Glomerular visceral epithelial cell (primary cell): ENCODE data around the gene SSBP4.
A peak's percentile ranks its signal among the peaks of the same experiment; 100 is the strongest.
"Not testable (repeated sequence)": the region's sequence is repeated elsewhere in the genome, so short reads cannot be mapped to it uniquely, and the experiment has no call there.

Experiments
- DNase-seq: peaks from one replicate; pipeline ENCODE4 v3.0.0-alpha.2; 2016; ENCODE audit errors: extremely low spot score

Gene SSBP4

GRCh38 chr19:18393836-18394235 lies 25.4 kb upstream of the SSBP4 start:
- DNase-seq: no peak

GRCh38 chr19:18396471-18397241 lies 22.5 kb upstream of the SSBP4 start:
- DNase-seq: no peak

GRCh38 chr19:18397242-18398202 lies 21.7 kb upstream of the SSBP4 start, which contains the start of gene LRRC25:
TSS of gene LRRC25 (minus strand) at chr19:18397622. CDS start at chr19:18396963, 659 bp downstream.
- DNase-seq: no peak

GRCh38 chr19:18399008-18399407 lies 20.2 kb upstream of the SSBP4 start:
- peak; percentile 63 for DNase-seq

GRCh38 chr19:18401580-18402112 lies 17.6 kb upstream of the SSBP4 start:
- peak; percentile 90 for DNase-seq

- not testable (repeated sequence) for DNase-seq
These were observed 16.5 kb upstream of the SSBP4 start for GRCh38 chr19:18402455-18403248.

- not testable (repeated sequence) for DNase-seq
These were observed 13.4 kb upstream of the SSBP4 start for GRCh38 chr19:18405754-18406153.

- DNase-seq: no peak
These were observed 12.4 kb upstream of the SSBP4 start for GRCh38 chr19:18406749-18407148.

- peak; percentile 90 for DNase-seq
These were observed 11.1 kb upstream of the SSBP4 start for GRCh38 chr19:18408053-18408476.

GRCh38 chr19:18412610-18413239 lies 6.5 kb upstream of the SSBP4 start:
- no peak for DNase-seq

- peak; percentile 53 for DNase-seq
These were observed 4.6 kb upstream of the SSBP4 start for GRCh38 chr19:18414504-18415177.

GRCh38 chr19:18415178-18415867 lies 3.9 kb upstream of the SSBP4 start:
- DNase-seq: peak; percentile 22

- peak; percentile 79 for DNase-seq
These were observed 2.4 kb upstream of the SSBP4 start for GRCh38 chr19:18416778-18417249.

- DNase-seq: peak; percentile 82
These were observed 1.8 kb upstream of the SSBP4 start for GRCh38 chr19:18417250-18418028.

GRCh38 chr19:18418029-18418482 lies 1.1 kb upstream of the SSBP4 start:
- no peak for DNase-seq

- no peak for DNase-seq
These were observed 559 bp upstream of the SSBP4 start for GRCh38 chr19:18418483-18419194.

- DNase-seq: no peak
These were observed 682 bp downstream of the SSBP4 start for GRCh38 chr19:18419699-18420460.
